HG03558 (cell line): ENCODE data around the gene SLX1A.
A peak's percentile ranks its signal among the peaks of the same experiment; 100 is the strongest.
"Not testable (repeated sequence)": the region's sequence is repeated elsewhere in the genome, so short reads cannot be mapped to it uniquely, and the experiment has no call there.

Source experiments
- ATAC-seq: cut with Tn5 transposase; IDR thresholded peaks from one replicate; pipeline ENCODE4 v1.9.1; 2021; ENCODE audit warnings: moderate number of reproducible peaks; ENCODE audit not compliant: unreplicated experiment; ENCODE audit errors: extremely low read depth

SLX1A gene

GRCh38 chr16:30183233-30184095 lies 10.2 kb upstream of the SLX1A start, which contains the start of gene CORO1A:
Gene CORO1A, plus strand, starts transcription at chr16:30183602. Its CDS starts 1,608 bp downstream, at chr16:30185210.
- no peak for ATAC-seq

DNA sequence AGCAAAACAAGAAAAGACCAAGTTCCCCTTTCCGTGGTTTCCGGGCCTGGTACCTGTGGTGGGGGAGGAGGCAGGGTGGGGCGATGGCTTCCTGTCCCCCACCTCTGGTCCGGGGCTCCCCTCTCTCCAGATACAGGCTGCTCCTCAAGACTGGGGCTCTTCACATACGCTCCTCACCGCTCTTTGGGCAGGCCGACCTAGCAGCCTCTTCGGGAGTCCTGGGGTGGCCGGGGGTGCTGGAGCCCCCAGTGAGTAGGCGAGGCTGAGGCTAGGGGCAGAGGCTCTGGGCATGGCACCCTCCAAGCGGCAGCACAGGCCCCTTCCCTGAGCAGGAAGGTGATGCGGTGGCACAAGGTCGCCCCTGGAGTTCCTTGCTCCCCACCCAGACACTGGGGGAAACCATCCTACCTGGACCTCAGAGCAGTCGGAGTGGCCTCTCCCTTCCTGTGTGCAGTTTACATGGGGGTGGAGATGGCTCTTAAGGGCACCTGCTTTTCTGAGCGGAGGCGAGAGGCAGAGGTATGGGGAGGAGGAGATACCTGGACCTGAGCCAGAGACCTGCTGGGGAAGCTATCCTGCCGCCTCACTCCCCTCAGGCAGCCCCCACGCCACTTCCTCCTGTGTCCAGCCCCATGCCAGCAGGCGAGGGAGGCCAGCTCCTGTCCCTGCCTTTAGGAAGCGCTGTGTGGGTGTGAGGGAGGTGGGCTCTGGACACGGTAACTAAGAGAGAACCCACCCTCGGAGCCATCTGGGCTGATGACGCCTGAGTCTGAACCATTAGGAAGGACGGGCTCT lies 9.4 kb upstream of the SLX1A start:
- no peak for ATAC-seq

- ATAC-seq, result no peak
These were observed 8.6 kb upstream of the SLX1A start for GRCh38 chr16:30184891-30185682.

DNA sequence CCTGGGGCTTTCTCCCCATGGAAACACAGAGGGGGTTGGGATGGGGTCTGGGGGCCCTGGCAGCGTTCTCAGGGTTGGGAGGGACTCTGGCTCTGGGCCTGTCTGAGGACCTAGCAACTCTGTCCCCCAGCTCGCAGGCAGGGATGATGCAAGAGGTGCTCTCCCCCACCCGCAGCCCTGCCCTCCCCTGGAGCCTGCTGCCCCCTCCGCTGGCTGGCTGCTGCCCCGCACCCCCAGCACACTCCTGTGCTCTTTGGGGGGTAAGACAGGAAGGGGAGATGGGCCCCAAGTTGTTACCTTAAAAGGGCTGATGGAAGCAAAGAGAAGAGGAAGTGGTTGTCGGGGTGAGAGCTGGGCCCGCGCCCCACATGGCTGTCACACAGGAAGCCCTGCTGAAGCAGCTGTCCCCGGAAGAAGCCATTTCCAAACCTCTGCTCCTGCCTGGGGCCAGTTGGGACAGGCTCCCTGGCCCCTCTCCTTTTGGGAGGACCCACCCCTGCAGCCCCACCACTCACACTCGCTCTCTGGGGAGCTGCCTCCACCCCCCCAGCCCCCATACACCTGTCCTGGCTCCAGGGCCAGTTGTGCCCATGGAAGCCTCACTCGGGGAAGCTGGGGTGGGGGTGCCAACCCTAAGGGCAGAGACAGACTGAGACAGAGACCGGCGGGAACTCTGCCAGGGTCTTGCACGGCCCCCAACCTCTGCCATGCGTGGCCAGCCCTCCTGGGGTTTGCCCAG lies 7.8 kb upstream of the SLX1A start:
- no peak for ATAC-seq

DNA sequence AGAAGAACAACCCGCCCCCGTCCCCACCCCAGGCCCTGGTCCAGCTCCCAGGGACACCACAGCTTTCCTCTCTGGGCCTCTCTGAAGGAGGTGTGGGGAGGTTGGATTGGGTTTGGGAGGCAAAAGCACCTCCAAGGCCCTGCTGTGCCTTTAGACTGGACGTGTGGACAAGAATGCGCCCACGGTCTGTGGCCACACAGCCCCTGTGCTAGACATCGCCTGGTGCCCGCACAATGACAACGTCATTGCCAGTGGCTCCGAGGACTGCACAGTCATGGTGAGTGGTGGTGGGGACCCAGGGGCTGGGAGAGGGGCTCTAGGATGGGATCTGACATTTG lies 7.3 kb upstream of the SLX1A start:
- no peak for ATAC-seq

GRCh38 chr16:30186782-30187555 lies 6.7 kb upstream of the SLX1A start:
- no peak for ATAC-seq

DNA sequence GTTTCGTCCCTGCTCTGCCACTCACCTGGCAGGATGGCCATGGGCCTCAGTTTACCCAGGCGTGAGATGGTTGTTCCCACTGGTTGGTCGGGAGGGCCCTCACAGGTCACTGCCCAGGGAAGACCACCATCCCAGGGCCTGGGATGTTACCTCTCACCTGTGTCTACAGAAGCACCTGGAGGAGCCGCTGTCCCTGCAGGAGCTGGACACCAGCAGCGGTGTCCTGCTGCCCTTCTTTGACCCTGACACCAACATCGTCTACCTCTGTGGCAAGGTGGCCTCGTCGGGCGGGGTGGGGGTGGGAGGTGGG lies 6.2 kb upstream of the SLX1A start:
- ATAC-seq, result no peak

DNA sequence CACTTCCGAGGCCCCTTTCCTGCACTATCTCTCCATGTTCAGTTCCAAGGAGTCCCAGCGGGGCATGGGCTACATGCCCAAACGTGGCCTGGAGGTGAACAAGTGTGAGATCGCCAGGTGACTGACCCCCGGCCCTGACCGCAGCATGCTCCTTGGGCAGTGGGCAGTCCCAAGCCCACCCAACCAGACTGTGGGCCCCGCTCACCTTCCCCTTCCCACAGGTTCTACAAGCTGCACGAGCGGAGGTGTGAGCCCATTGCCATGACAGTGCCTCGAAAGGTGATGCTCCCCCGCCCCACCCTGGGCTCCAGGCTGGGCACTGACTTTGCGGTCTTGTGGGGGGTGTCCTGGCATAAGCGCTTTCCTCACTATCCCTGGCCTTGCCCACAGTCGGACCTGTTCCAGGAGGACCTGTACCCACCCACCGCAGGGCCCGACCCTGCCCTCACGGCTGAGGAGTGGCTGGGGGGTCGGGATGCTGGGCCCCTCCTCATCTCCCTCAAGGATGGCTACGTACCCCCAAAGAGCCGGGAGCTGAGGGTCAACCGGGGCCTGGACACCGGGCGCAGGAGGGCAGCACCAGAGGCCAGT lies 5.6 kb upstream of the SLX1A start:
- no peak for ATAC-seq

DNA sequence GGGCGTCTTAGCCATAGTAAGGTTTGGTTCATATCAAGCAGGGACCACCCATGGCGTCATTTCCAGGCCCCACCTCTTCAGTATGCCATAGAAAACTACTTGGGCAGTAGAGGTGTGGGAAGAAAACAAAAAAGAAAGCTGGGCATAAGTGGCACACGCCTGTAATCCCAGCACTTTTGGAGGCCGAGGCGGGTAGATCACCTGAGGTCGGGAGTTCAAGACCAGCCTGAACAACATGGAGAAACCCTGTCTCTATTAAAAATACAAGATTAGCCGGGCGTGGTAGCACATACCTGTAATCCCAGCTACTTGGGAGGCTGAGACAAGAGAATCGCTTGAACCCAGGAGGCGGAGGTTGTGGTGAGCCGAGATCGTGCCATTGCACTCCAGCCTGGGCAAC lies 2.5 kb upstream of the SLX1A start:
- not testable (repeated sequence) for ATAC-seq

DNA sequence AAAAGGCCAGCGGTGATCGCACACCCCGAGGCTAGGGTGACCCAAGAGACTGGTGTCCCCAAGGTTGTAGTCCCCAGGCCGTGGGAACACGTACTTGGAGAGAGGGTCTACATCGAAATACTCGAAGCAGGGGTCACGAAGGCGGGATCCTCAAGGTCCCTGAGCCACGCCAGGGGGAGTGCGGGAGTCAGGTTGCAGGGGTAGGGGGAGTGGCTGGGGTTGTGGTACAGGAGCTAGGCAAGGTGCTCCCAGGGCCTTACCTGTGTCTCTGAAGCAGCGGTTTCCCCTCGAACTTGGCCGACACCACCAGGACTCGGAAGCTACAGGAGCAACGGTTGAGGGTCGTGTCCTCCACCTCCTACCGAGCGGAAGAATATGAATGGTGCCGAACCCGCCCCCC lies 577 bp upstream of the SLX1A start:
- ATAC-seq, result not testable (repeated sequence)

GRCh38 chr16:30194172-30194925 lies 674 bp downstream of the SLX1A start:
- peak; percentile 26 for ATAC-seq

- not testable (repeated sequence) for ATAC-seq
These were observed 3.3 kb downstream of the SLX1A start for GRCh38 chr16:30197001-30197400.

DNA sequence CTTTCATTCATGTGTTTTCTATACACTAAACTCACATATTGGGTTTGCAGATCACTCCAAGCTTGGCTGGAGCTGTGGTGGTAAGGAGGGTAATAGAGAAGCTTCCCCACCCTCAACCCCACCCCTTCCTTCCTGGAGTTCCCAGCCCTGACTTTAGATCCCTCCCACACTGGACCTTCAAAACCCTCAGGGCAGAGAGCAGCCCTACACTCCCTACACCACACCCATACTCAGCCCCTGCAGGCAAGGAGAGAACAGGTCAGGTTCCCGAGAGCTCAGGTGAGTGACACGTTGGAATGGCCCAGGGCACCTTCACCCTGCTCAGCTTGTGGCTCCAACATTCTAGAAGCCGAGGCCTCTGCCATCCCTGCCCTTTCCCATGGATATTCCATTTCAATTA lies 5.4 kb downstream of the SLX1A start, which contains the start of gene SULT1A3:
Gene SULT1A3, plus strand, starts transcription at position 207 of the 400 bp plus-strand sequence. CDS start 1,474 bp downstream, outside the sequence.
- not testable (repeated sequence) for ATAC-seq

- ATAC-seq, result not testable (repeated sequence)
These were observed 6.1 kb downstream of the SLX1A start for GRCh38 chr16:30199608-30200343.

- not testable (repeated sequence) for ATAC-seq
These were observed 12.0 kb downstream of the SLX1A start for GRCh38 chr16:30205541-30206236.

DNA sequence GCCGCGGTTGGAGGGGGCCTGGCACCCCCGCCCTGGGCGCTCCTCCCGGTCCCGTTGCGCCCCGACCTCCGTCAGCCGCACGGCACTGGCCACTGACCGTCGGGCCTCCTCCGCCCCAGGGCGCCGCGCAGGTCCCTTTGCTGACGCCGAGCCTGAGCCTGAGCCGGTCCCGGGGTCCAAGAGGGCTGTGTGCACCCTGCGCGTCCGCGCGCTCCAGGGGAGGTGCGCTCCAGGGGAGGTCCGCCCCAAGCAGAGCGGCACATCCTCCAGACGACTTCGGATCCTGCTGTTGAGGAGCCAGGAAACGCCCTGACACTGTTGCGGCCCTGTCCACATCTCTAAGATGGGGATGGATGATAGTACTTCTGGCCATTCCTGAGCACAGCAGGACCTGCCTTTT lies 12.6 kb downstream of the SLX1A start:
- ATAC-seq, result not testable (repeated sequence)
